ENCODE data around the gene CHST15. TPM values are rescaled to one million over a fixed set of nuclear protein-coding genes. Genes with fewer than 3 reads are reported as not detected.
"Not testable (repeated sequence)": the region's sequence is repeated elsewhere in the genome, so short reads cannot be mapped to it uniquely, and the experiment has no call there.

The CHST15 gene
- total RNA-seq, 1 donor from 2014 or later, result 76.9 TPM

DNA sequence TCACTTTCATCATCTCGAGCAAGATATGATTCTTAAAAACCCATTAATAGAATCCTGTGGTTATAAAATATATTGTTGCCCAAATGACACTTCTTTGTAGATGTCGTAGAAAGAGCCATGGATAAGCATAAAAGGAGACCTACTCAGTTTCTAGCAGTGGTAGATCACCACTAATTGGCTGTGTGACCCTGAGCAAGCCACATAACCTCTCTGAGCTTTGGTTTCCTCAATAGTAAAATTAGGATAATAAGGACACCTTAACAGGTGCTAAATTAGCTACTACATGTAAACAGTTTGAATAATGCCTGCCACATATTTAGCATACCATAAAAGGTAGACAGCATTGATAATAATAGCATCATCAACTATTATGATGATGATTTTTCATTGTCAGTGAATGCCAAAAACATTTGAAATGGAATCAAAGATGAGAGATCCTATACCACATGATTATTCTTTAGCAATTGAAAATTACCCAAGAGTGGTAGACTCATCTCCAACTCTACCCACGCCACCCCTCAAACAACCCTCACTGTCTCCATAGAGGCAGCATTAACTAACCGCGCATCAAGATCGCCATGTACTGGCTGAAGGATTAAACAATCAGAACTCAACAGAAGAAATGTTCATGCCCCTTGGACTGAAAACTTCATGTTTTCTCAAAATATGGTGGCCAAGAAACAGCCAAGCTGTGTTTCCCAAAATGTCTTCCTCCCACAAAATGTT lies 45.8 kb downstream of the CHST15 start:
- DNase-seq (ENCODE audit: extremely low read depth, low read depth, low spot score), result no peak

GRCh38 chr10:124045801-124046355 lies 47.5 kb downstream of the CHST15 start:
- DNase-seq (ENCODE audit: extremely low read depth, low read depth, low spot score), result no peak

- no peak for DNase-seq (ENCODE audit: extremely low read depth, low read depth, low spot score)
Observed at GRCh38 chr10:124045276-124045675, 48.1 kb downstream of the CHST15 start.

GRCh38 chr10:124044143-124044862 lies 49.1 kb downstream of the CHST15 start:
- no peak for DNase-seq (ENCODE audit: extremely low read depth, low read depth, low spot score)

DNA sequence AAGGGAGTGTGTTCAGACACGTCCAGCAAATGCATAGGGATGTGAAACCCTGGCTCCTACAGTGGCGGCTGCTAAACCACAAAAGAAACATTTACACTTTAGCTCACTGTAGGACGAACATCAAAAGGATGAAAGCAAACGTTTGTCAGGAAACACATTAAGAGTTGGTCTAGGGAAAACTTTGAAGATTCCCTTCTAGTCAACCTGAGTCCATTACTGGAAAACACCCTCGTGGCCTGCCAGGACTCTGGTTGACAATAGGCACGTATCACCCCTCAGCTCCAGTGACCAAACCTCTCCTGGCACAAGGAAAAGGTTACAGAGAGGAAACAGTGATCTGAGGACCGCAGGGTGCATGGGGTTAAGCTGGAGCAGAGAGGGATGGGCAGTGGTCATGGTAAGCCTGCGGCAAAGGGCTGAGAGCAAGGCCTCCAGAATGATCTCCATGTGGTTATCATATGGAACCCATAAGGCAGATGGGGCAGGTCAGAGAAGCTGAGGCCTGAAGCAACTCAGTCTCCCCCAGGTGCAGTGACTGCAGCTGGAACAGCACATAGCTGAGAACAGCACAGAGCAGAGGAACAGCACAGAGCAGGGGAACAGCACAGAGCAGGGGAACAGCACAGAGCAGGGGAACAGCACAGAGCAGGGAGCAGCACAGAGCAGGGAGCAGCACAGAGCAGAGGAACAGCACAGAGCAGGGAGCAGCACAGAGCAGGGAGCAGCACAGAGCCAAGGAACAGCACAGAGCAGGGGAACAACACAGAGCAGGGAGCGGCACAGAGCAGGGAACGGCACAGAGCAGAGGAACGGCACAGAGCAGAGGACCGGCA lies 49.9 kb downstream of the CHST15 start:
- DNase-seq (ENCODE audit: extremely low read depth, low read depth, low spot score), result no peak

DNA sequence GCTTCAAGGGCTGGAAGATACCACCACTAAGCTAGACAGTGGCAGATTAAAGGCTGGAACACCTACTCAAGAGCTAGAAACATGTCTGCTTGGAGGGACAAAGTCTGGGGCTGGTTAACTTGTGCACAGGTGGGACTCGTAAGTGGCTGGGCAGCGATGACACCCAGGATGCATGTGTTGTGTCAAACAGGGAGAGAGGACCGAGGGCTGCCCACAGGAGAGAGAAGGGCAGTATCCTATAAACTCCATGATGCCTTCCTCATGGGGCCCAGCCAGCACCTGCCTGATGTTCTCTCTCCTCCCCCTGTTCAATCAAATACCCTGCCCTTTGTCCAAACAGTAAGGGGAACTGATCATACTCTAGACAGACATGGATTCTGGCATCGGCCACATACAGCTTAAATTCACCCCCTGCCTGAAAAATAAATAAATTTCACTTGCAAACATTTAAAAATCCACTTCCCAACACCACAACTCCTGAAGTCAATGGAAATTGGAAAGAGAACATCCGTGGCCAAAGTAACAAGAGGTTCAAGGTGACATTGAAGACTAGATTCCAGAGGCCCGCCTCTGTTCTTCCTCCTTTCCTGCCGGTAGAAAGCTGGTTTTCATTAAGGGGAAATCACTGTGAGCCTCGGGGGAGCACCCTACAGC lies 50.6 kb downstream of the CHST15 start:
- no peak for DNase-seq (ENCODE audit: extremely low read depth, low read depth, low spot score)

- DNase-seq (ENCODE audit: extremely low read depth, low read depth, low spot score), result no peak
Observed at GRCh38 chr10:124041675-124042445, 51.5 kb downstream of the CHST15 start.

GRCh38 chr10:124040451-124041188 lies 52.8 kb downstream of the CHST15 start:
- no peak for DNase-seq (ENCODE audit: extremely low read depth, low read depth, low spot score)

GRCh38 chr10:124039483-124040013 lies 53.9 kb downstream of the CHST15 start:
- no peak for DNase-seq (ENCODE audit: extremely low read depth, low read depth, low spot score)

DNA sequence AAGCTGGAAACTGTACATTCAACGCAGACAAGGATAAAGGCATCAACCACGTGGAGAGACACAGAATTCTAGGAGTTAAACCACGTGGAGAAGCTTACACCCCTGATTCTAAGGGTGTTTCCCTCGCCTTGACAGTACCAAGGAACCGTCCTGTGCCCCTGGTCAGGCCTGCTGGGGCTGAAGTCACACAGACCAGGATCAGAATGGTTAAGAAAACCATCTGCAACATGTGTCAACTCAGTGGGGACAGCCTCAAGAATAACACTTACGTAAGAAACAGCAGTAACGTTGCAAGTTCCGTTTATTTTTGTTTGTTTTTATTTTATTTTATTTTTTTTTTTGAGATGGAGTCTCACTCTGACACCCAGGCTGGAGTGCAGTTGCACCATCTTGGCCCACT lies 55.6 kb downstream of the CHST15 start:
- no peak for DNase-seq (ENCODE audit: extremely low read depth, low read depth, low spot score)

DNA sequence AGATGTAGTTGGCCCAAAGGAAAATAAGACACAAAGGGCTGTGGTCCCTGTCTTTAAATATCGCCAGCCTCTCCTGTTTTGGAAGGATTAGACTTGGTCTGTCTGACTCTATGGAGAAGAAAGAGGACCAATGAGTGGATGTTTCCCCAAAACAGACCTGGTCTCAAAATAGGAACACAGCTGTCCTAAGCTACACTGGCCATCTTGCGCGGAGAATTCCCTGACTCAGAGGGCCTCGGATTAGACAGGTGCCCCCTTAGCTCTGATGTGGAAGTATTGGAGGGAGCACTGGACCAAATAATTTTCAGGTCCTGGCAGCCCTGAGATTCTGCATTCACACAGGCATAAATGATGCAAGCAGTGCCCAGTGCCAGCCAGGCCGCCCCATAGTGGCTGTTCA lies 56.1 kb downstream of the CHST15 start:
- DNase-seq (ENCODE audit: extremely low read depth, low read depth, low spot score), result no peak

GRCh38 chr10:124036746-124037145 lies 56.7 kb downstream of the CHST15 start:
- no peak for DNase-seq (ENCODE audit: extremely low read depth, low read depth, low spot score)

DNA sequence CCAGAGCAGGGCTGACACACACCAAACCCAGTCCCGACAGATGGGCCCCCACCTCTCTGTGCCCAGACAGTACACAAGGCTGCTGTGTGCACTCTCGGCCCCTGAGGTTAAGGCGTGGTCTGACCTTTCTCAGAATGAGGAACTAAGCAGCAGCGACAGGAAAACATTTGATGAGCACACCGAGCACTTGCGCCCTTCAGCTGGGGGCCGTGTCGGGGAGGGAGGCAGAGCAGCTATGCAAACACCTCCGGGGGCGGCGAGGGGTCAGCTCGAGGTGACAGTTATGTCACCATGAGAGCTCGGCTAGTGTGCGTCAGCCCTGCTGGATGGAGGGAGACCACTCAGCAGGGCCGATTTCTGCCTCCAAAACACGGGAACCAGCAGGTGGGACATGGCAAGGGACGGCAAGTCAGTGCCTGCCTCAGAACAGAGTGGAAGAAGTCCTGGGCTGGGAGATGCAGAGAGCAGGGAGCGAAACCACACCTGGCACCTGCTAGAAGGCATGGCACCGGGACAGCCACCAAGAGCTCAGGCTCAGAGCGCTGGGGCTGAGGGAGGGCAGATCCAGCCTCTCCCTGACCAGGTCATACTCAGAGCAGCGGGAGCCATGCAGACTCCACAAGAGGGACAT lies 57.4 kb downstream of the CHST15 start:
- DNase-seq (ENCODE audit: extremely low read depth, low read depth, low spot score), result no peak

DNA sequence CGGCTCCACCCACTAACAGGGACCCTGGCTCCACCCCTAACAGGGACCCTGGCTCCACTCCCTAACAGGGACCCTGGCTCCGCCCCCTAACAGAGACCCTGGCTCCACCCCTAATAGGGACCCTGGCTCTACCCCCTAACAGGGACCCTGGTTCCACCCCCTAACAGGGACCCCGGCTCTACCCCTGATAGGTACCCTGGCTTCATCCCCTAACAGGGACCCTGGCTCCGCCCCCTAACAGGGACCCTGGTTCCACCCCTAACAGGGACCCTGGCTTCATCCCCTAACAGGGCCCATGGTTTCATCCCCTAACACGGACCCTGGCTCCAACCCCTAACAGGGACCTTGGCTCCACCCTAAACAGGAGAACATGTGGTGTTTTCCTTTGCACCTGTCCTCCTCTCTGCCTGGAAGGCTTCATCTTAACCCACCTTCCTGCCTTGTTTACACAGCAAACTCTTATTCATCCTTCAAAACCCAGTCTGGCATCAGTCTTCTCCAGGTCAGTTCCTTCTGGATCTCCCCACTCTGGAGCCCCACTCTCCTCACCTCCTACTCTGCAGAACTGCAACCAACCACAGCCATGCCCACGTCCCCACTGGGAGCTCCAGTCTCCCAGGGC lies 58.0 kb downstream of the CHST15 start:
- no peak for DNase-seq (ENCODE audit: extremely low read depth, low read depth, low spot score)

DNA sequence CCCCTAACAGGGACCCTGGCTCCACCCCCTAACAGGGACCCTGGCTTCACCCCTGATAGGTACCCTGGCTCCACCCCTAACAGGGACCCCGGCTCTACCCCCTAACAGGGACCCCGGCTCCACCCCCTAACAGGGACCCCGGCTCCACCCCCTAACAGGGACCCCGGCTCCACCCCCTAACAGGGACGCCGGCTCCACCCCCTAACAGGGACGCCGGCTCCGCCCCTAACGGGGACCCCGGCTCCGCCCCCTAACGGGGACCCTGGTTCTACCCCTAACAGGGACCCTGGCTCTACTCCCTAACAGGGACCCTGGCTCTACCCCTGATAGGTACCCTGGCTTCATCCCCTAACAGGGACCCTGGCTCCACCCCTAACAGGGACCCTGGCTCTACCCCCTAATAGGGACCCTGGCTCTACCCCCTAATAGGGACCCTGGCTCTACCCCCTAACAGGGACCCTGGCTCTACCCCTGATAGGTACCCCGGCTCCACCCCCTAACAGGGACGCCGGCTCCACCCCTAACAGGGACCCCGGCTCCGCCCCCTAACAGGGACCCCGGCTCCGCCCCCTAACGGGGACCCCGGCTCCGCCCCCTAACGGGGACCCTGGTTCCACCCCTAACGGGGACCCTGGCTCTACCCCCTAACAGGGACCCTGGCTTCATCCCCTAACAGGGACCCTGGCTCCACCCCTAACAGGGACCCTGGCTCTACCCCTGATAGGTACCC lies 58.7 kb downstream of the CHST15 start:
- DNase-seq (ENCODE audit: extremely low read depth, low read depth, low spot score), result not testable (repeated sequence)

- no peak for DNase-seq (ENCODE audit: extremely low read depth, low read depth, low spot score)
Observed at GRCh38 chr10:124033887-124034218, 59.5 kb downstream of the CHST15 start.
